ENCODE results near the gene ITPR3. TPM values are rescaled to one million over a fixed set of nuclear protein-coding genes. Genes with fewer than 3 reads are reported as not detected.

The ITPR3 gene
- total and polyA plus RNA-seq, 2 experiments from 2014 or later = 0.13 to 1.1 TPM

DNA sequence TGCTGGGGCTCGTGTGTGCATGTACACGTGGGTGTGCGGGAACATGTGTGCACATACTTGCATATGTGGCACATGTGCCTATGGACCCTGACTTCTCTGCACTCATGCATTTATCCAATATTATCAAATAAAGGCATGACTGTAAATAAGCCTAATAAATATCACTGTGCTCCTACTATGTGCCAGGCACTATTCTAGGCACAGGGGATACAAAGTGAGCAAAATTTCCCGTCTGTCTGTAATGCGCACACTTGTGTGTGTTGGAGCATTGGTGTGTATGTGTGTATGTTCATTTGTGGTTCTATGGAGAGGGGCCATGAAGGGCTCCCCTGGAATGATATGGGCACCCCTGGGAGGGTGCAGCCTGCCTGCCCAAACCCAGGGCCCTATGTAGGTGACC is 41.9 kb downstream of the ITPR3 start:
- no peaks in the 10 kb centered on the region for H3K27me3 ChIP-seq
- no peak overlapping the region for H3K4me3 ChIP-seq
- TF ChIP-seq, protein P1, sequence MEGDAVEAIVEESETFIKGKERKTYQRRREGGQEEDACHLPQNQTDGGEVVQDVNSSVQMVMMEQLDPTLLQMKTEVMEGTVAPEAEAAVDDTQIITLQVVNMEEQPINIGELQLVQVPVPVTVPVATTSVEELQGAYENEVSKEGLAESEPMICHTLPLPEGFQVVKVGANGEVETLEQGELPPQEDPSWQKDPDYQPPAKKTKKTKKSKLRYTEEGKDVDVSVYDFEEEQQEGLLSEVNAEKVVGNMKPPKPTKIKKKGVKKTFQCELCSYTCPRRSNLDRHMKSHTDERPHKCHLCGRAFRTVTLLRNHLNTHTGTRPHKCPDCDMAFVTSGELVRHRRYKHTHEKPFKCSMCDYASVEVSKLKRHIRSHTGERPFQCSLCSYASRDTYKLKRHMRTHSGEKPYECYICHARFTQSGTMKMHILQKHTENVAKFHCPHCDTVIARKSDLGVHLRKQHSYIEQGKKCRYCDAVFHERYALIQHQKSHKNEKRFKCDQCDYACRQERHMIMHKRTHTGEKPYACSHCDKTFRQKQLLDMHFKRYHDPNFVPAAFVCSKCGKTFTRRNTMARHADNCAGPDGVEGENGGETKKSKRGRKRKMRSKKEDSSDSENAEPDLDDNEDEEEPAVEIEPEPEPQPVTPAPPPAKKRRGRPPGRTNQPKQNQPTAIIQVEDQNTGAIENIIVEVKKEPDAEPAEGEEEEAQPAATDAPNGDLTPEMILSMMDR (IDR thresholded peaks at IDR 0.05; ENCODE audit: low read depth, low read length) = no peak
- H3K9me3 ChIP-seq (ENCODE audit: low read depth) = no peaks in the 10 kb centered on the region
- H3K36me3 ChIP-seq = no peaks in the 10 kb centered on the region
- no peak for DNase-seq (ENCODE audit: low read depth in 1 of 2, low spot score in 1 of 2)
- H3K4me1 ChIP-seq (ENCODE audit: low read depth) = no peaks in the 10 kb centered on the region
- no peak overlapping the region for H3K27ac ChIP-seq

DNA sequence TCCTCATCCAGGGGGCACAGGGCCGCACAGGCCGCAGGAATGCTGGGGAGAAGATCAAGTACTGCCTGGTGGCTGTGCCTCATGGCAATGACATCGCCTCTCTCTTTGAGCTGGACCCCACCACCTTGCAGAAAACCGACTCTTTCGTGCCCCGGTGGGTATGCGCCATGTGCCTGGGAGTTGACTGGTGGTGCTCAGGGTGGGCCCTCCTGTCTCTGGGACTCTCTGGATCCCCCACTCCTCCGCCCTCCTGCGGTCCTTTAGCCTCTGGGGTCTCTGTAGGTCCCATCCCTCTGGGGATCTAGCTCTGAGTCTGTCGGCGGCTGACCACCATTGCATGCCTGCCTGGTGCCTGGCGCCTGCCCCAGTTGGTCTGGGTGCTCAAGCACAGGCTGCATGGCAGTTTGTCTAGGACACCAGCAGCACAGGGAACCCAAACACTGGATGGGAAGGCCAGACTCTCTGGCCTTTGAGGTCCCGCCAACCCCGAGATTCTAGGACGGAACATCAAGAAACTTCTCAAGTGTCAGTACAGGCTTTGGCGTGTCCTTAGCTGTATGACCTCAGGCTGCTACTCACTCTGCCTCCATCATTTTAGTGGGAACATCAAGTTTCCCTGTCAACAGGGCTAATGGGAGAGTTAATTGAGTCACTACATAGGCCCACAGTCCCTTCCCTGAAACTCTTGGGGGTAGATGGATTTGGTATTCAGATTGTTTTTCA is 42.8 kb downstream of the ITPR3 start:
- no peak for DNase-seq (ENCODE audit: low read depth in 1 of 2, low spot score in 1 of 2)
- Histone ChIP-seq H3K4me3 (no peak overlapping the region), H3K36me3 (no peaks in the 10 kb centered on the region), H3K27me3 (no peaks in the 10 kb centered on the region), H3K9me3 (ENCODE audit: low read depth) (no peaks in the 10 kb centered on the region), H3K4me1 (ENCODE audit: low read depth) (no peaks in the 10 kb centered on the region), H3K27ac (no peak overlapping the region)
- TF ChIP-seq, protein P1 (IDR thresholded peaks at IDR 0.05; ENCODE audit: low read depth, low read length) = no peak

DNA sequence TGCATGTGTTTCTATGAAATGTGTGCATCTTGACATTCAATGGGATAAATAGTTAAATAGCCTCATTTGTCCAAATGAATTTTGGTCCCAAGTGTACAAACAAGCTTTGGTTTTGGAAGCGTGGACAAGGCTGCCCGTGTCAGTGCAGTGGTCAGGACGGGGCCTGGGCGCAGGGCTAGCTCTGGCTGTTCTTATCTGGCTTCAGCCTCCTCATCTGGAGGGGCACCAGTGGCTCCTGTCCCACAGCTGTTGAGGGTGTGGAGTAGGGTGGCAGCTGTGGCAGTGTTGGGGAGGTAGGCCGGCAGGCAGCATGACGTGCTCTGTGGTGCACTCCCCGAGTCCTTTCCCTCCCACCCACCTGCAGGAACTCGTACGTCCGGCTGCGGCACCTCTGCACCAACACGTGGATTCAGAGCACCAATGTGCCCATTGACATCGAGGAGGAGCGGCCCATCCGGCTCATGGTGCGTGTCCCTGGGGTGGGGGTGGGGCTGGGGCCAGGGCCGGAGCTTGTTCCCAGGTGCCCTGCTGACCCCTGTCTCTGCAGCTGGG is 43.5 kb downstream of the ITPR3 start:
- no peaks in the 10 kb centered on the region for H3K27me3 ChIP-seq
- H3K4me3 ChIP-seq = no peak overlapping the region
- no peaks in the 10 kb centered on the region for H3K9me3 ChIP-seq (ENCODE audit: low read depth)
- no peaks in the 10 kb centered on the region for H3K36me3 ChIP-seq
- TF ChIP-seq, protein P1 (IDR thresholded peaks at IDR 0.05; ENCODE audit: low read depth, low read length) = no peak
- no peak overlapping the region for H3K27ac ChIP-seq
- no peak for DNase-seq (ENCODE audit: low read depth in 1 of 2, low spot score in 1 of 2)
- no peaks in the 10 kb centered on the region for H3K4me1 ChIP-seq (ENCODE audit: low read depth)

DNA sequence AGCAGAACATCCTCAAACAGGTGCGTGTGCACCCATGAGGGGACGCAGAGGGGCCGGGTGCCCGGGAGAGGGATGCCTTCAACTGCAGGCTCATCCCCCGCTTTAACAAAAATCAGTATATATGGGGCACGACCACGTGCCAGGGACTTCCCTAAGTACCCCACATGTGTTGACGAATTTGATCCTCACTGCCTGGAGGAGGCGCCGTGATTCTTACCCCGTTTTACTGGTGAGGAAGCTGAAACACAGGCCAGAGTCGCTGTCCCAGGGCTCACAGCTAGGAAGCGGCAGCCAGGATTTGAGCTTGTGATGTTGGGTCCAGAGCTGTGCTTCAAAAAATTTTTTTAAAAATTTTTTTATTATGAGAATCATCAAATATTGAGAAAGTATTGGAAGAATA is 44.8 kb downstream of the ITPR3 start:
- no peaks in the 10 kb centered on the region for H3K4me1 ChIP-seq (ENCODE audit: low read depth)
- no peak overlapping the region for H3K27ac ChIP-seq
- TF ChIP-seq, protein P1 (IDR thresholded peaks at IDR 0.05; ENCODE audit: low read depth, low read length) = no peak
- H3K27me3 ChIP-seq = no peaks in the 10 kb centered on the region
- H3K36me3 ChIP-seq = no peaks in the 10 kb centered on the region
- no peaks in the 10 kb centered on the region for H3K9me3 ChIP-seq (ENCODE audit: low read depth)
- no peak overlapping the region for H3K4me3 ChIP-seq
- DNase-seq (ENCODE audit: low read depth in 1 of 2, low spot score in 1 of 2) = no peak

DNA sequence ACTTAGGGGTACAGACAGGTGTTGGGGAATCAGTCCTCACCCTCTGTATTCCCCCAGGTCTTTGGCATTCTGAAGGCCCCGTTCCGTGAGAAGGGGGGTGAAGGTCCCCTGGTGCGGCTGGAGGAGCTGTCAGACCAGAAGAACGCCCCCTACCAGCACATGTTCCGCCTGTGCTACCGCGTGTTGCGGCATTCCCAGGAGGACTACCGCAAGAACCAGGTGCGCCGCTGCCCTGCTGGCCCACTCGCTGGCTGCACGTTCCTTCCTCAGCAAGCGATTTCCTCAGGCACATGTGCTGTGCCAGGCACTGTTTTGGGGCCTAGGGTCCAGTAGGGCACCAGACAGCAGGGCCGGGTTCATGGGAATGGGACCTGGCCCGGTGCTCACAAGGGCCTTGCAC is 46.0 kb downstream of the ITPR3 start:
- Histone ChIP-seq H3K4me1 (ENCODE audit: low read depth) (no peaks in the 10 kb centered on the region), H3K36me3 (no peaks in the 10 kb centered on the region), H3K27me3 (no peaks in the 10 kb centered on the region), H3K27ac (no peak overlapping the region), H3K9me3 (ENCODE audit: low read depth) (no peaks in the 10 kb centered on the region), H3K4me3 (no peak overlapping the region)
- TF ChIP-seq, protein P1 (IDR thresholded peaks at IDR 0.05; ENCODE audit: low read depth, low read length) = no peak
- no peak for DNase-seq (ENCODE audit: low read depth in 1 of 2, low spot score in 1 of 2)

All from cardiac muscle cell (in vitro differentiated cells and primary cell).